Hair follicular keratinocyte (primary cell): Measurements from ENCODE around the gene TGFBR3L. TPM values are rescaled to one million over a fixed set of nuclear protein-coding genes. Genes with fewer than 3 reads are reported as not detected.

ENCODE experiments used
- total RNA-seq: library from RNA; depleted of rRNA; stranded (reverse); fragments of >200 nt; gene quantifications from 2 replicates; pipeline ENCODE4 v1.2.3, GENCODE V29; 2015

TGFBR3L gene
- total RNA-seq = 0.84 and 7.5 TPM in 2 replicates

DNA sequence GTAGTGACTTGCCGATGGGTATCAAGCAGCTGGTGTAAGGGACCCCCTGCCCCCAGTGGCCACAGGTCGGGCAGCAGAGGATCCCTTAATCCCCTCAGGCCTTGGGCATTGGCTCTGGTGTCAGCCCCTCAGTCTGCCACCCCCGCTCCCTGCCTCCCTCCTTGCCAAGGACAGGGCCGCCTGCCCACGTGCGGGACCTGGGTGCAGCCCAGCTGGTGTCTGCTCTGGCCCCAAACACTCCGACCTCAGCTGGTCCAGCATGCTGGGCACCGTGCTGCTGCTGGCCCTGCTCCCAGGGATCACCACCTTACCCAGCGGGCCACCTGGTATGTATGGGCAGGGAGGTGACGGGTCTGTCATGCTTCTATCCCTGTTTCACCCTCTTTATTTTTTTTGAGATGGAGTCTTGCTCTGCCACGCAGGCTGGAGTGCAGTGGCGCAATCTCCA lies at the start of gene TGFBR3L:
TGFBR3L (plus strand) TSS at position 233 of the 448 bp plus-strand sequence.

DNA sequence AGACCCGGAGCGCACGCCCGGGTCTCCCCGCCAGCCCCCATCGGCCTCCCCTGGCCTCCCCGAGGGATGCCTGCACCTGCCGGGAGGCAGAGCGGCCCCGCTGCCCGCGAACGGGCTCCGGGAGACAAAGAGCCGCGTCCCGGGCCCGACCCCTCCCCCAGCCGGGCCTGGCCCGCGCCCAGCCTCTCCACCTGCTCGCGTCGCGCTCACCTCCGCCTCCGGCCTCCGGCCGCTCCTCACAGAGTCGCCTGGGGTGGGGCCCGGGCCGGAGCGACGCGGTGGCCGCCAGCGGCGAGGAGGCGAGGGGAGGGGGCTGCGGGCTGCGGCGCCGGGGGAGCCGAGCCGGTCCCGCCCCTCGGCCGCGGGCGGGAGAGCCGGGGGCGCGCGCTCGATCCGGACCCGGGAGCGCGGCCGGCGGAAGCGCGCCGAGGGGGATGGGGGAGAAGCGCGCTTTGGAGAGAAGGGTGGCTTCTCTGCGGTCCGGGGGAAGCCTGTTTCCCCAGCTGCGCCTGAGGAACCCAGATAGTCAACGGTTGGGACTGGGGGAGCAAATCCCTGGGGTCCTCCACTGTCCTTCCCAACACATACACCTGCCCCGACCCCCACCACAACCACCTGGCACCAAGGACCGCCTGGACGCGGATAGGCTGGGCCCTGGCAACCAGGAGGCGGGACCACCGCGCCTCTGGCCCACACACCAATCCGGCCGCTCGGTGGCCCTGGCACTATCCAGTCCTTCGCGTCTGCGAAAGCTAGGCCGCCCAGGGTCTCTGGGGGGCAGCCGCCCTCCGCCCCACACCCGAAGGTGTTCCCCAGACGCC lies 40.3 kb upstream of the TGFBR3L start, which contains the start of gene PRR36:
PRR36 (minus strand) TSS at position 315 of the 821 bp plus-strand sequence. CDS start 701 bp downstream, outside the sequence.

DNA sequence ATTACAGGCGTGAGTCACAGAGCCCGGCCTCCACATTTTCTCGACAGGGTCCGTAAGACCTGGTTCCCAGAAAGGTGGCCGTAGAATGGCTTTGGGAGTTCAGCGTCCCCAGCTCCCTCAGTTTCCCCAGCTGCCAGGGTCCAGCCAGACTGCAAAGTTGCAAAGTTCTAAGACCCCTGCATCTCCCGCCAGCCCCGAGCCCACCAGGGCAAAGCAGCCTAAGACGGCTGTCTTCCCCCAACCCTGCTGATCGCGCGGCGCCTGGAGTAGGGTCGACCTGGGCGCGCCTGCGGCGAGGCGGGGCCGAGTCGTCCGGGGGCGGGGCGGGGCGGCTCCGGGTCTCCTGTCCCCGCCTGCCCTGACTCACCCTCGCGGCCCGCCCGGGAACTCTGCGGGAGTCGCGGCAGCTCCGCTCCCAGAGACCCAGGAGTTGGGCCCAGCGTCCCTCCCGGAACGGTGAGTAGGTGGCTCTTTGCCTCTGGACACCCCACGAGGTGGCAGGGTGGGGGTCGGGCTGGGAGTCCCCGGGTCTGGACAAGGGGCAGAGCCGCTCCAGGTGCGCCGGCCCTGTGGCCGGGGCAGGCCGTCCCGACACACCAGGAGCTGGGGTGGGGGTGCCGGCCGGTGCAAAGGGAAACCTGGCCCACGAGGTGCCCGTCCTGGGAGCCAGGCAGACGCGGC lies 26.3 kb upstream of the TGFBR3L start, which contains the start of gene LRRC8E:
LRRC8E (plus strand) TSS at position 366 of the 681 bp plus-strand sequence. CDS start 7,094 bp downstream, outside the sequence.

DNA sequence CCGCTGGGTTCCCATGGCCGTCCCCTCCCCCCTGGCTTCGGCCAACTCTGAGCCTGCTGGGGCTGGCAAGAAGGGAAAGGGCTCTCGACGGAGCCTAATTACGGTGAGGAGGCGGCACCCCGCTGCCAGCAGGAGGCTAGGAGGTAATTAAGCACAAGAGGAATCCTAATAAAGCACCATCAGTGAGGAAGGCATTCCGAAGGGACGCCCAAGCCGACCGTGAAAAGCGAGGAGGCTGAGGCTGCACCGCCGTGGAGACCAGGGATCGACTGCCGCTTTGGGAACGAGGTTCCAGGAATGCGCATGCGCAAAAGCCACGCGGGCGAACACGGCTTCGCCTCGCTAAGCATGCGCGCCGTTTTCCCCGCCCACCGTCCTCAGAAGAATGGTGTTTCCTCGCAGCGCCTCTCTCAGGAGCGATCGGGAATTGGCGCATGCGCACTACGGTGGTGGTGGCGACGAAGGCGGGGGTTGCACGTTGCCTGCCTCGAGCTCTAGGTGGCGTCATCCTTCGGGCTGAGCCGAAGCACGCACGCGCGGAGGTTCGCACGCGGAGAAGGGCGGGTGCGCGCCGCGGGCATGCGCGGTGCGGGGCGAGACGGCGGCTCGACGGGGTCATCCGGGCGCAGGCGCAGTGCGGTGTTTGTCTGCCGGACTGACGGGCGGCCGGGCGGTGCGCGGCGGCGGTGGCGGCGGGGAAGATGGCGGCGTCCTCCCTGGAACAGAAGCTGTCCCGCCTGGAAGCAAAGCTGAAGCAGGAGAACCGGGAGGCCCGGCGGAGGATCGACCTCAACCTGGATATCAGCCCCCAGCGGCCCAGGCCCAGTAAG lies 11.2 kb upstream of the TGFBR3L start, which contains the start of gene MAP2K7:
MAP2K7 (plus strand) TSS at position 634 of the 830 bp plus-strand sequence; CDS start at position 702, 68 bp downstream.

DNA sequence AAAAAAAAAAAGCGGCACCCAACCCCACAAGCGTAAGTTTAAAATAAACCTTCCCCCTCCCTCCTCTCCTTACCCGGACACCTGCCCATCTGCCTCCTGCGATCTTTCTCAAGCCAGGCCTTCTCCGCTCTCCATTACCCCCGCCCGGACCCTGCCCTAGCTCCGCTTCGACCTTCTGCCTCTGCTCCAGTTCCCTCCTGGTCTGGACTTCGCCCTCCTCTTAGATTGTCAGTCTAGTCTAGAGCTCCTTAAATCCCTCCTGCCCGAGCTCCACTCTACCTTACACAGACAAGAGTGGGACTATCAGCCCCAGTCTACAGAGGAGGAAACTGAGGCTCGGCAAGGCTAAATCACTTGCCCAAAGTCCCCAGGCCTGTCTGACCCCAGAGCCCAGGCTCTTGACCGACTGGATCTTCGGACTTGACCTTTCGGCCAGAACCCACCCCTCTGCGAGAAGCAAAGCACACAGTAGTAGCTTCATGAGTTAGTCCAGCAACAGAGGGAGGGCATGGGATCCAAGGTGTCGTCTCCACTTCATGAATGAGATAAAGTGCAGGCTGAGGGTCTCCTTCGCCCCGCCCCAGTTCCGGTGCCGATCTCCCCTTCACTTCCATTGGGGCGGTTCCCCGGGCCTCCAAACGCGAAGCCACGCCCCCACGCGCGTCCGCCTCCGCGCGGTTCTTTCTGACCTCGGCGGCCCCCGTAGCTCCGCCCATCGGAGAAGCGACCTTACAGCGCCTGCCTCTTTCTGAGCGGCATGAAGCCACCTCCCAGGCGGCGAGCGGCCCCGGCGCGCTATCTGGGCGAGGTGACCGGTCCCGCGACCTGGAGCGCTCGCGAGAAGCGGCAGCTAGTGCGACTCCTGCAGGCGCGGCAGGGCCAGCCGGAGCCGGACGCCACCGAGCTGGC lies 5.2 kb downstream of the TGFBR3L start, which contains the start of gene SNAPC2:
SNAPC2 (plus strand) TSS at position 729 of the 909 bp plus-strand sequence; CDS start at position 758, 29 bp downstream.

DNA sequence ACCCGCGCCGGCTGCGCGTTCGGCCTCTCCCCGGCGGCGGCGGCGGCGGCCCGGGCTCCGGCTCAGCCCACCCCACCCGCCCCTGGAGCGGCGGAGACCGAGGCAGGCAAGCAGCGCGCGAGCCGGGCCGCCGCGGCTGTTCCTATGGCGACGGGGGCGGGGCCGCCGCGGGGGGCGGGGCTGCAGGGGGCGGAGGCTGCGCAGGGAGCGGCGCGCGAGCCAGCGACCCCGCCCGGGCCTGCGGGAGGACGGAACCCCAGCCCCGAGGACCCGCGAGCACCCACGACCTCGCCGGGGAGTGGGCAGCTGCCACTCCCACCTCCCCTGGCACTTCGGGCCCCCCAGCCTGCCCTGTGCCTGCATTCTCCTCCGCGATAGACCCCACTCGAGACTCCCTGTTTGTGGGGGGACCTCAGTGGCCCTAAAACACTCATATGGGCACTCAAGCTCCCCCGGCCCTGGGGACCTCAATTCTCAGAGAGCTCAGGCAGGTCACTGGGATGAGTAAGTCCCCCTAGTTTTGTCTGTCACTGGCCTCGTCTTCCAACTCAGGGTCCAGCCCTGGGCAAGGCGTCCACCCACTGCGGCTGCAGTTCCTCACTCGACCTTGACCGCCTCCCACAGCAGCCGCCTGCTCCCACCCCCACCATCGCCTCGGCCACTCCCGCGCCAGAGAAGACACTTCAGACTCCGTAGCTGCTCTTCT lies 11.5 kb downstream of the TGFBR3L start, which contains the start of gene CTXN1:
CTXN1 (minus strand) TSS at position 115 of the 706 bp plus-strand sequence. CDS start 597 bp downstream, outside the sequence.

DNA sequence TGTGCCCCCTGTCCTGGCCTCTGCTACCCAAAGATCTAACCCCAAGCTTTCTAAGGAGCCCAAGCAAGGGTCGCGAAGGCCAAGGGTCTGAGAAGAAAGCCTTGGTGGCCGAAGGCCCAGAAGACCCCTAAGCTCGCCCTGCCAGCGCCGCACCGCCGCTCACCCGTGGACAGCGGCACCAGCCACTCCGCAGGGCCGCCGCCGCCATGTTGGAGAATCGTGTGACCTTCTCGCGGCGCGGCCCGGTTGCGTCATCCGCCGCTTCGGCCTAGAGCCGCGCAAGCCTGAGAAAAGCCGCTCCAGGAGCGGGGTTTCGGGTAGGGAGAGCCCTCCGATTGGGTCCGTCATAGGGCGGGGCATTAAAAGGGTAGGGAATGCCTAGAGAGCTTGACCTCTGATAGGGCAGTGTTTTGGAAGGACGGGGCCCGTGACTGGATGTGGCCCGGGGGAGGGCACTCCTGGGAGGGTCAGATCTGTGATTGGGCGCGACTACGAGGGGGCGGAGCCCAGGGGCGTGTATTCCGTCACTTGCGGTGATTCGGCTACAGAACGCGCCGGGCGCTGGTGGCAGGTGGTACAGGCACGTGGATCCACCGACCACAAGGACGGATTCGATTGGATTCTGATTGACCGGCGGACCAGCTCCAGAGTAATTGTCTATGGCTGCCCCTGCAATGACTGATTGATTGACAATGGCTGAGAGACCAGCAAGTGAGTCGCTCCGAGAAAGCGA lies 29.0 kb downstream of the TGFBR3L start, which contains the start of gene TIMM44:
TIMM44 (minus strand) TSS at position 223 of the 733 bp plus-strand sequence; CDS start at position 208, 15 bp downstream.

Other genes with a start within 250 kb of the TGFBR3L start
- gene RETN, start 245.8 kb upstream of the TGFBR3L start, total RNA-seq = not detected in 2 replicates
- gene MCEMP1, start 237.7 kb upstream of the TGFBR3L start, total RNA-seq = not detected in 2 replicates
- 121 and 125 TPM in 2 replicates for gene TRAPPC5, start 234.0 kb upstream of the TGFBR3L start, total RNA-seq
- gene FCER2, start 212.7 kb upstream of the TGFBR3L start, total RNA-seq = not detected in 2 replicates
- gene CLEC4G, start 182.7 kb upstream of the TGFBR3L start, total RNA-seq = not detected in 2 replicates
- not detected in 2 replicates for gene CD209, start 167.3 kb upstream of the TGFBR3L start, total RNA-seq
- not detected in 2 replicates for gene CLEC4M, start 151.6 kb upstream of the TGFBR3L start, total RNA-seq
- gene EVI5L, start 84.6 kb upstream of the TGFBR3L start, total RNA-seq = 14.2 and 18.0 TPM in 2 replicates
- not detected in 2 replicates for gene PRR36, start 40.4 kb upstream of the TGFBR3L start, total RNA-seq
- gene LRRC8E, start 26.3 kb upstream of the TGFBR3L start, total RNA-seq = 7.6 and 9.9 TPM in 2 replicates
- 14.2 and 14.5 TPM in 2 replicates for gene MAP2K7, start 11.0 kb upstream of the TGFBR3L start, total RNA-seq
- 26.7 and 36.4 TPM in 2 replicates for gene SNAPC2, start 5.5 kb downstream of the TGFBR3L start, total RNA-seq
- gene CTXN1, start 11.3 kb downstream of the TGFBR3L start, total RNA-seq = 0.86 and 1.1 TPM in 2 replicates
- 63.9 and 72.7 TPM in 2 replicates for gene TIMM44, start 28.8 kb downstream of the TGFBR3L start, total RNA-seq
- 30.1 and 51.3 TPM in 2 replicates for gene ELAVL1, start 90.8 kb downstream of the TGFBR3L start, total RNA-seq
- not detected in 2 replicates for gene CCL25, start 137.9 kb downstream of the TGFBR3L start, total RNA-seq
- not detected in 2 replicates for gene FBN3, start 234.8 kb downstream of the TGFBR3L start, total RNA-seq